Endothelial cell of umbilical vein (primary cell): Measurements from ENCODE around the gene ZBTB20. TPM values are rescaled to one million over a fixed set of nuclear protein-coding genes. Genes with fewer than 3 reads are reported as not detected.
A peak's percentile ranks its signal among the peaks of the same experiment; 100 is the strongest.

Experiments used
- BruUV-seq: library from RNA; stranded (reverse); fragments of 400-500 nt; replicated peaks from 2 replicates; lab custom pipeline; 2021; lab: Mats Ljungman, UMichigan
- CTCF ChIA-PET: fragments of 300-600, 350-600 bp; sonication (Branson Sonifier 250); formaldehyde crosslinking; loops from one replicate; lab custom pipeline; 2021; ENCODE audit warnings: antibody characterized with exemption, inconsistent platforms; lab: Charles Lee
- POLR2A ChIA-PET: fragments of 300-600, 350-600 bp; sonication (Branson Sonifier 250); formaldehyde crosslinking; loops from one replicate; lab custom pipeline; 2021; ENCODE audit warnings: antibody characterized with exemption, inconsistent platforms; lab: Charles Lee
- DNase-seq: peaks from one replicate; pipeline ENCODE4 v3.0.0-alpha.2; 2011; ENCODE audit warnings: low read depth, low spot score
- FAIRE-seq: peaks from 2 replicates; lab custom pipeline; 2011; peaks lifted over from hg19 to GRCh38; lab: Jason Lieb, UNC
- H2AFZ ChIP-seq: 2 replicates; pipeline ENCODE4 v1.6.0; 2012; ENCODE audit warnings: low read depth, low read length, control low read depth, inconsistent platforms
- H3K27ac ChIP-seq: 2 replicates; pipeline ENCODE4 v1.5.1; 2011; ENCODE audit warnings: low read depth, mild to moderate bottlenecking, control low read depth, low read length, moderate library complexity; ENCODE audit not compliant: insufficient read depth
- H3K27me3 ChIP-seq, 2 experiments: 2 replicates each; pipeline versions ENCODE4 v1.6.0 to v1.6.1; 2011; ENCODE audit warnings: low read length in 2 of 2, mixed read lengths in 1 of 2; ENCODE audit not compliant: control insufficient read depth in 2 of 2, insufficient read depth in 2 of 2
- H3K36me3 ChIP-seq, 2 experiments: 2 replicates in 1 of 2; 3 replicates in 1 of 2; pipeline ENCODE4 v1.5.1; 2011; ENCODE audit warnings: low read length in 2 of 2, mild to moderate bottlenecking in 1 of 2, moderate library complexity in 1 of 2; ENCODE audit not compliant: control insufficient read depth in 2 of 2, insufficient read depth in 2 of 2; ENCODE audit errors: extremely low read depth in 1 of 2
- H3K4me1 ChIP-seq: 3 replicates; pipeline ENCODE4 v1.5.1; 2011; ENCODE audit warnings: mild to moderate bottlenecking, low read length; ENCODE audit not compliant: control insufficient read depth, insufficient read depth; ENCODE audit errors: extremely low read depth
- H3K4me2 ChIP-seq: 2 replicates; pipeline ENCODE4 v1.6.1; 2011; ENCODE audit warnings: low read length, control low read depth, mixed read lengths; ENCODE audit not compliant: insufficient read depth
- H3K4me3 ChIP-seq, 3 experiments: fragments of 200-600 bp in 1 of 3; sonication (generic), shearing (Covaris generic) in 1 of 3; replicated peaks in 1 of 3; 2 replicates each; pipeline ENCODE4 v1.5.1; 2011 to 2016; ENCODE audit warnings: control low read depth in 3 of 3, low read length in 3 of 3, mild to moderate bottlenecking in 2 of 3, inconsistent platforms in 1 of 3, low read depth in 1 of 3, moderate library complexity in 1 of 3; ENCODE audit not compliant: insufficient read depth in 1 of 3
- H3K79me2 ChIP-seq: 2 replicates; pipeline ENCODE4 v1.6.0; 2012; ENCODE audit warnings: low read length, inconsistent platforms; ENCODE audit not compliant: control insufficient read depth, insufficient read depth
- H3K9ac ChIP-seq: replicated peaks from 2 replicates; pipeline ENCODE3; 2011; ENCODE audit warnings: low read length, control low read depth; ENCODE audit not compliant: insufficient read depth; ENCODE audit errors: extremely low read depth
- H3K9me1 ChIP-seq: replicated peaks from 3 replicates; pipeline ENCODE4 v1.6.0; 2011; ENCODE audit warnings: mild to moderate bottlenecking, low read length; ENCODE audit not compliant: control insufficient read depth, insufficient read depth; ENCODE audit errors: extremely low read depth
- H3K9me3 ChIP-seq: replicated peaks from 2 replicates; pipeline ENCODE4 v1.5.1; 2012; ENCODE audit warnings: low read length, inconsistent platforms; ENCODE audit not compliant: control insufficient read depth, insufficient read depth
- H4K20me1 ChIP-seq: replicated peaks from 2 replicates; pipeline ENCODE3; 2011; ENCODE audit warnings: mild to moderate bottlenecking, low read length; ENCODE audit not compliant: control insufficient read depth, insufficient read depth; ENCODE audit errors: extremely low read depth
- CTCF ChIP-seq, 2 donors: IDR thresholded peaks; 1 replicate in 1 of 2; 2 replicates in 1 of 2; pipeline ENCODE4 v1.5.1; 2011; ENCODE audit warnings: low read length in 2 of 2, mild to moderate bottlenecking in 2 of 2, moderate library complexity in 2 of 2, control low read depth in 1 of 2, inconsistent platforms in 1 of 2, low read depth in 1 of 2; ENCODE audit not compliant: insufficient read depth in 1 of 2; ENCODE audit errors: extremely low read depth in 1 of 2
- EZH2 ChIP-seq: IDR thresholded peaks from 2 replicates; pipeline ENCODE4 v1.6.1; 2012; ENCODE audit warnings: borderline replicate concordance, low read depth, mild to moderate bottlenecking, moderate library complexity, low read length, inconsistent platforms; ENCODE audit not compliant: severe bottlenecking
- FOS ChIP-seq: IDR thresholded peaks from 2 replicates; pipeline ENCODE4 v1.6.1; 2011; ENCODE audit warnings: mild to moderate bottlenecking, low read length, moderate library complexity, borderline replicate concordance; ENCODE audit not compliant: insufficient read depth
- GATA2 ChIP-seq: IDR thresholded peaks from 2 replicates; pipeline ENCODE4 v1.7.0; 2011; ENCODE audit warnings: low read depth, mild to moderate bottlenecking, moderate library complexity, mixed read lengths, low read length; ENCODE audit not compliant: insufficient read length, insufficient read depth
- JUN ChIP-seq: IDR thresholded peaks from 2 replicates; pipeline ENCODE4 v1.6.1; 2011; ENCODE audit warnings: borderline replicate concordance, low read depth; ENCODE audit not compliant: insufficient read length, insufficient read depth
- MYC ChIP-seq: IDR thresholded peaks from one replicate; pipeline ENCODE4 v1.6.1; 2011; ENCODE audit warnings: mild to moderate bottlenecking, low read depth, low read length
- POLR2A ChIP-seq: IDR thresholded peaks from 2 replicates; pipeline ENCODE4 v1.6.1; 2012; ENCODE audit warnings: low read depth, mild to moderate bottlenecking, control low read depth, low read length
- POLR2AphosphoS5 ChIP-seq: IDR thresholded peaks from 2 replicates; pipeline ENCODE4 v1.6.1; 2012; ENCODE audit warnings: low read depth, mild to moderate bottlenecking, control low read depth, low read length, moderate library complexity; ENCODE audit not compliant: insufficient read depth
- dilution Hi-C: fragments of 300-500 bp; cut with MboI; formaldehyde crosslinking; loops from one replicate; pipeline ENCODE4 v1.15.0; 2019; ENCODE audit warnings: low sequenced_read_pairs; ENCODE audit not compliant: extremely low pct_ligation_motif_present
- intact Hi-C: fragments of 100-400 bp; cut with micrococcal nuclease; formaldehyde crosslinking; loops from one replicate; pipeline ENCODE4 v1.10.0; 2022
- polyA plus RNA-seq, 4 experiments: library from polyadenylated mRNA; depleted of rRNA in 3 of 4; stranded (reverse) in 3 of 4; unstranded in 1 of 4; fragments of >200 nt; gene quantifications; 2 replicates each; pipeline versions ENCODE4 v1.2.1 to v1.2.3, GENCODE V29; 2011 to 2012; ENCODE audit warnings: missing spikeins in 1 of 4
- total RNA-seq: library from RNA; stranded (reverse); gene quantifications from 2 replicates; pipeline ENCODE4 v1.2.3, GENCODE V29; 2021
- TF ChIP-seq, protein P1 (sequence below): IDR thresholded peaks from 2 replicates; pipeline ENCODE4 v1.6.1; 2011; ENCODE audit not compliant: insufficient read depth, insufficient read length

ZBTB20 gene
- total and polyA plus RNA-seq, 2 donors (not counting 3 experiments of a cell fraction or from before 2014, with no cell fraction given), result 2.1 to 20.5 TPM

DNA sequence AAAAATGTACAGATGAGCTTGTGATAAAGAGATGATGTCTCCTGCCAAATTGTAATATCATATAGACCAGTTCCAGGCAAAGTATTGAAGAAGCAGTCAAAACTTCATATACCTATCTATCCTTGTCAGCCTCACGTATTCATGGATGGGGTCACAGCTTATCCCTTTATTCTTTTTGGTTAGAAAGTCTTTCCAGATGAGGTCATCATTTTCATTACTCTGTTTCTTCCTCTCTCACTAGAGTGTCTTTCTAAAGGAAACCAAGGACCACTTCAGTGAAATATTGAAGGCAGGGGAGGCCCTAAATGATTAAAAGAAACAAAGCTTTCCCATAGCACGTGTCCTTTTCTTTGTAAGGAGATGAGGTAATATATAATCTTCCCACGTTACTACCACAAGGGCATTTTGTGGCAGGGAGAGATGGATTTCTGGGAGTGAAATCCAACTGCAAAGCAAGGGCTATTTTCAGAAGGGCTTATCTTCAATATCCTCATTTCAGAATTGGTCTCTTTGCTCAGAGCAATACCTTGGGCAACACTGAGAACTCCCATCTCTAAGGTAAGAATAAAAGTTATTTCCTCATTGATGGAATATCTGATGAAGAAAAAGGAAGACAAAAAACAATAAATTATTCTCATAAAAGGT is 593.0 kb downstream of the ZBTB20 start:
- no peak for DNase-seq
- Histone ChIP-seq H3K9ac (no peak overlapping the region), H4K20me1 (no peaks in the 10 kb centered on the region), H3K27me3 (no peaks in the 10 kb centered on the region), H2AFZ (no peak overlapping the region), H3K9me1 (no peaks in the 10 kb centered on the region), H3K4me1 (peaks cover 28% of the 10 kb centered on the region), H3K9me3 (no peaks in the 10 kb centered on the region), H3K79me2 (no peaks in the 10 kb centered on the region), H3K36me3 (no peaks in the 10 kb centered on the region), H3K4me2 (no peak overlapping the region), H3K4me3 (no peak overlapping the region), H3K27ac (no peak overlapping the region)
- no TSS peak for BruUV-seq
- ChIA-PET CTCF (interaction anchor here (0.8 to 2.6 kb wide), 2 partner anchors 15 to 136 kb away, joined by 3 to 8 read pairs; no protein-coding TSS in a partner anchor), POLR2A (no interaction called here)
- dilution Hi-C loops, result no loop called here
- intact Hi-C loops, result loop anchor here (5.0 kb wide), 1 partner anchor 68 kb away; no protein-coding TSS in a partner anchor
- TF ChIP-seq FOS, result no peak
- TF ChIP-seq CTCF (IDR thresholded peaks at IDR 0.05; ENCODE audit: extremely low read depth in 1 of 2, insufficient read depth in 1 of 2, low read depth in 1 of 2, low read length in 2 of 2), result no peak
- TF ChIP-seq EZH2, result no peak
- TF ChIP-seq POLR2A, result no peak
- TF ChIP-seq JUN, result peak; percentile 40
- no peak for TF ChIP-seq MYC
- FAIRE-seq, result no peak

DNA sequence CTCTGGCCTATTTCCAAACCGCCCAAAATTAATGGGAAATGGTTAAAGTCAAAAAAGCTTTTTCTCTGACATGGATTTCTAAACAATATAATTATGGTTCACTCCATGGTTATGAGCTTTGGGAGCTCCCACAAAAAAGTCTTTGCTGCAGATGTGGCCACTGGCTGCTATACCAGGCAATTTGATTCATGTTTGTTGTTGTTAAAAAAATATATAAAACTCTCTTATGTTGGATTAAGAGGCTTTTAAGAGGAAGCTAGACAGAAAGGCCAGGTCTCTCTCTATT is 594.6 kb downstream of the ZBTB20 start:
- H3K4me3 ChIP-seq, result no peak overlapping the region
- CTCF ChIA-PET, result interaction anchor here (1.2 to 2.6 kb wide), 8 partner anchors 9 to 262 kb away, joined by 3 to 12 read pairs (median 4); no protein-coding TSS in a partner anchor
- peak overlapping the region; percentile 43 for H3K4me2 ChIP-seq
- no peaks in the 10 kb centered on the region for H3K27me3 ChIP-seq
- H4K20me1 ChIP-seq, result no peaks in the 10 kb centered on the region
- peaks cover 21% of the 10 kb centered on the region for H3K4me1 ChIP-seq
- TF ChIP-seq FOS (no peak), CTCF (IDR thresholded peaks at IDR 0.05; ENCODE audit: extremely low read depth in 1 of 2, insufficient read depth in 1 of 2, low read depth in 1 of 2, low read length in 2 of 2) (no peak), GATA2 (no peak), JUN (no peak), POLR2AphosphoS5 (no peak), MYC (no peak), EZH2 (no peak), POLR2A (no peak)
- TF ChIP-seq, protein P1, sequence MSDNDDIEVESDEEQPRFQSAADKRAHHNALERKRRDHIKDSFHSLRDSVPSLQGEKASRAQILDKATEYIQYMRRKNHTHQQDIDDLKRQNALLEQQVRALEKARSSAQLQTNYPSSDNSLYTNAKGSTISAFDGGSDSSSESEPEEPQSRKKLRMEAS, result no peak
- H3K27ac ChIP-seq, result peak overlapping the region; percentile 33
- no peaks in the 10 kb centered on the region for H3K9me1 ChIP-seq
- H3K9me3 ChIP-seq, result no peaks in the 10 kb centered on the region
- DNase-seq (no peak), FAIRE-seq (no peak)
- H3K79me2 ChIP-seq, result no peaks in the 10 kb centered on the region
- H3K9ac ChIP-seq, result no peak overlapping the region
- no peak overlapping the region for H2AFZ ChIP-seq
- no peaks in the 10 kb centered on the region for H3K36me3 ChIP-seq
- dilution Hi-C loops, result no loop called here
- POLR2A ChIA-PET, result no interaction called here
- intact Hi-C loops, result loop anchor here (1.0 to 5.0 kb wide), 2 partner anchors 14 to 70 kb away; no protein-coding TSS in a partner anchor
- BruUV-seq, result no TSS peak
